A549 (cell line): ENCODE measurements around the gene RNF5. TPM values are rescaled to one million over a fixed set of nuclear protein-coding genes. Genes with fewer than 3 reads are reported as not detected.
A peak's percentile ranks its signal among the peaks of the same experiment; 100 is the strongest.

ENCODE experiments used
- ATAC-seq, 2 experiments: fragments of 200-7000 bp in 1 of 2; fragments of >200 bp in 1 of 2; cut with Nextera tagmentation in 1 of 2; cut with Tn5 transposase in 1 of 2; 3 replicates each; pipeline versions ENCODE4 v1.8.0 to v1.9.1; 2018 to 2020; ENCODE audit warnings: mild to moderate bottlenecking in 1 of 2, moderate library complexity in 1 of 2
- CTCF ChIA-PET: fragments of 300-600 bp; sonication (Branson Sonifier 250); formaldehyde crosslinking; extraction: SDS; loops from one replicate; lab custom pipeline; 2021; ENCODE audit warnings: antibody characterized with exemption, inconsistent platforms; lab: Yijun Ruan, JAX
- POLR2A ChIA-PET: fragments of 350-600 bp; formaldehyde crosslinking; extraction: SDS; loops from one replicate; lab custom pipeline; 2021; ENCODE audit warnings: antibody characterized with exemption, inconsistent platforms; lab: Yijun Ruan, JAX
- DNase-seq, 2 experiments: peaks; one replicate each; pipeline versions ENCODE4 v3.0.0 to v3.0.0-alpha.2; 2011 to 2016; ENCODE audit warnings: low read depth in 1 of 2, low spot score in 1 of 2
- FAIRE-seq: peaks from 2 replicates; lab custom pipeline; 2011; peaks lifted over from hg19 to GRCh38; lab: Jason Lieb, UNC
- H3K27ac ChIP-seq, 2 experiments: fragments of >200 bp; sonication (Bioruptor Twin); formaldehyde crosslinking; 3 replicates each; pipeline ENCODE4 v1.5.1; 2016 to 2017
- H3K4me1 ChIP-seq: fragments of >200 bp; sonication (Bioruptor Twin); formaldehyde crosslinking; 3 replicates; pipeline ENCODE4 v1.6.1; 2016
- H3K4me2 ChIP-seq: fragments of >200 bp; sonication (Bioruptor Twin); formaldehyde crosslinking; 3 replicates; pipeline ENCODE4 v1.6.1; 2016
- H3K4me3 ChIP-seq: fragments of >200 bp; sonication (Bioruptor Twin); formaldehyde crosslinking; 3 replicates; pipeline ENCODE4 v1.5.1; 2016
- H3K9me3 ChIP-seq: fragments of >200 bp; sonication (Bioruptor Twin); formaldehyde crosslinking; 3 replicates; pipeline ENCODE4 v1.6.1; 2016
- BHLHE40 ChIP-seq: IDR thresholded peaks from 2 replicates; pipeline ENCODE4 v1.6.1; 2012; ENCODE audit warnings: low read depth, low read length, inconsistent platforms
- CEBPB ChIP-seq, 2 experiments: fragments of >200 bp in 1 of 2; sonication (Bioruptor Twin) in 1 of 2; formaldehyde crosslinking in 1 of 2; IDR thresholded peaks; 2 replicates each; pipeline ENCODE4 v1.6.1; 2012 to 2016
- CHD2 ChIP-seq: fragments of 150-350 bp; IDR thresholded peaks from 2 replicates; pipeline ENCODE4 v1.6.1; 2014; ENCODE audit warnings: low read length; ENCODE audit not compliant: partially characterized antibody
- EHMT2 ChIP-seq: fragments of 200-600 bp; sonication (generic); IDR thresholded peaks from 2 replicates; pipeline ENCODE4 v1.6.1; 2016; ENCODE audit warnings: antibody characterized with exemption, low read depth, mild to moderate bottlenecking, moderate library complexity
- HDAC2 ChIP-seq: fragments of 200-600 bp; sonication (generic); IDR thresholded peaks from 2 replicates; pipeline ENCODE4 v1.6.1; 2016
- HOXA7 ChIP-seq: fragments of 250-450 bp; sonication (Bioruptor Pico); IDR thresholded peaks from 2 replicates; pipeline ENCODE4 v1.5.0; 2020; ENCODE audit warnings: mild to moderate bottlenecking, moderate library complexity
- JUN ChIP-seq, 2 experiments: fragments of >200 bp; sonication (Bioruptor Twin); formaldehyde crosslinking; IDR thresholded peaks; 2 replicates in 1 of 2; 3 replicates in 1 of 2; pipeline ENCODE4 v1.6.1; 2016 to 2017
- MAFK ChIP-seq: fragments of 450-650 bp; IDR thresholded peaks from 2 replicates; pipeline ENCODE4 v1.6.1; 2014; ENCODE audit not compliant: partially characterized antibody
- PHF8 ChIP-seq: fragments of 200-600 bp; sonication (generic); IDR thresholded peaks from 2 replicates; pipeline ENCODE4 v1.6.1; 2016; ENCODE audit warnings: low read depth, mild to moderate bottlenecking, antibody characterized with exemption, moderate library complexity, borderline replicate concordance
- POLR2A ChIP-seq: IDR thresholded peaks from 2 replicates; pipeline ENCODE4 v1.6.1; 2012; ENCODE audit warnings: mild to moderate bottlenecking, low read length
- RAD21 ChIP-seq, 2 experiments: fragments of >200 bp in 1 of 2; sonication (Bioruptor Twin) in 1 of 2; formaldehyde crosslinking in 1 of 2; IDR thresholded peaks in 1 of 2; conservative IDR thresholded peaks in 1 of 2; 2 replicates in 1 of 2; 3 replicates in 1 of 2; pipeline ENCODE4 v1.6.1; 2012 to 2018; ENCODE audit warnings: inconsistent platforms in 1 of 2
- RARB ChIP-seq: fragments of 250-450 bp; sonication (Bioruptor Pico); IDR thresholded peaks from 2 replicates; pipeline ENCODE4 v1.8.0; 2021; ENCODE audit warnings: mild to moderate bottlenecking, moderate library complexity
- RFX5 ChIP-seq: fragments of 450-650 bp; IDR thresholded peaks from 2 replicates; pipeline ENCODE4 v1.7.1; 2014; ENCODE audit warnings: antibody characterized with exemption, mild to moderate bottlenecking, moderate library complexity
- RNF2 ChIP-seq: fragments of 200-600 bp; sonication (generic); IDR thresholded peaks from 2 replicates; pipeline ENCODE4 v1.6.1; 2016; ENCODE audit warnings: low read depth, mild to moderate bottlenecking, antibody characterized with exemption, moderate library complexity, borderline replicate concordance
- SMC3 ChIP-seq: fragments of >200 bp; sonication (Bioruptor Twin); formaldehyde crosslinking; IDR thresholded peaks from 3 replicates; pipeline ENCODE4 v1.6.1; 2018; ENCODE audit warnings: inconsistent platforms
- WGBS: methylation state at CpG from one replicate; pipeline ENCODE4 v1.1.6; 2017; ENCODE audit errors: missing lambda C conversion rate; 5-methylcytosine and 5-hydroxymethylcytosine counted together
- polyA plus RNA-seq, 4 experiments: library from polyadenylated mRNA; depleted of rRNA in 3 of 4; stranded (reverse); fragments of >200 nt; fragmentation: RNase III in 1 of 4; extraction: RNeasy Plus Mini Kit Qiagen cat#74134 plus additional on column Dnase treatment in 1 of 4; gene quantifications; 2 replicates in 3 of 4; 3 replicates in 1 of 4; pipeline ENCODE4 v1.2.3, GENCODE V29; 2011 to 2017
- TF ChIP-seq, protein P1 (sequence below): fragments of 200-600 bp; sonication (generic); IDR thresholded peaks from 2 replicates; pipeline ENCODE4 v1.6.1; 2016; ENCODE audit warnings: antibody characterized with exemption, mild to moderate bottlenecking, moderate library complexity
- TF ChIP-seq, protein P2 (sequence below): IDR thresholded peaks from 2 replicates; pipeline ENCODE4 v1.6.1; 2012; ENCODE audit warnings: low read depth, borderline replicate concordance
- TF ChIP-seq, protein P3 (sequence below): fragments of 450-650 bp; IDR thresholded peaks from 2 replicates; pipeline ENCODE4 v1.6.1; 2014; ENCODE audit warnings: antibody characterized with exemption
- TF ChIP-seq, protein P4 (sequence below): fragments of >200 bp; sonication (Bioruptor Twin); formaldehyde crosslinking; IDR thresholded peaks from 3 replicates; pipeline ENCODE4 v1.6.1; 2016
- TF ChIP-seq, protein P5 (sequence below): IDR thresholded peaks from 2 replicates; pipeline ENCODE4 v1.6.1; 2012

RNF5 gene
- polyA plus RNA-seq, 2 of the 4 experiments (the other 2 are of a cell fraction): 54.1 to 62.7 TPM

DNA sequence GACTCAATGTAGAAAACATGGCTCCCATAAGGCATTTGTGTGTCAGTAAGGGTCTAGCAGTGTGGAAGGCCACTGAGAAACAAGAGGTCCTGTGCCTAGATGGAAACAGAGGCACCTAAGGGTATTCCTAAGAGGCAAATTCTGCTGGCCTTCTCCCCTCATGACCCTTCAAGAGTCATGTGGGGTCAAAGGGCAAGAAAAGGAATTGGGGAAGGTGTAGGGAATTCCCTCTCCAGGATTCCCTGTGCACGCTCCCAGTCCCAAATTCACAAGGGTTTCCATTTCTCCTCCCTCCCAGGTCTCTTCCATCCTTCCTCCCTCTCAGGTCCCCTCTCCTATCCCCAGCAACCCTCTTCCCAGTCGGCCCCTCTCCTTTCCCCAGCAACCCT, 2.9 kb upstream of the RNF5 start:
- TF ChIP-seq PHF8 (no peak), EHMT2 (no peak), RNF2 (no peak), RARB (CRISPR knock-in tag) (no peak), CHD2 (no peak), HOXA7 (no peak), HDAC2 (no peak), SMC3 (no peak), CEBPB (IDR thresholded peaks at IDR 0.05) (no peak), RFX5 (no peak), BHLHE40 (no peak)
- TF ChIP-seq, protein P1, sequence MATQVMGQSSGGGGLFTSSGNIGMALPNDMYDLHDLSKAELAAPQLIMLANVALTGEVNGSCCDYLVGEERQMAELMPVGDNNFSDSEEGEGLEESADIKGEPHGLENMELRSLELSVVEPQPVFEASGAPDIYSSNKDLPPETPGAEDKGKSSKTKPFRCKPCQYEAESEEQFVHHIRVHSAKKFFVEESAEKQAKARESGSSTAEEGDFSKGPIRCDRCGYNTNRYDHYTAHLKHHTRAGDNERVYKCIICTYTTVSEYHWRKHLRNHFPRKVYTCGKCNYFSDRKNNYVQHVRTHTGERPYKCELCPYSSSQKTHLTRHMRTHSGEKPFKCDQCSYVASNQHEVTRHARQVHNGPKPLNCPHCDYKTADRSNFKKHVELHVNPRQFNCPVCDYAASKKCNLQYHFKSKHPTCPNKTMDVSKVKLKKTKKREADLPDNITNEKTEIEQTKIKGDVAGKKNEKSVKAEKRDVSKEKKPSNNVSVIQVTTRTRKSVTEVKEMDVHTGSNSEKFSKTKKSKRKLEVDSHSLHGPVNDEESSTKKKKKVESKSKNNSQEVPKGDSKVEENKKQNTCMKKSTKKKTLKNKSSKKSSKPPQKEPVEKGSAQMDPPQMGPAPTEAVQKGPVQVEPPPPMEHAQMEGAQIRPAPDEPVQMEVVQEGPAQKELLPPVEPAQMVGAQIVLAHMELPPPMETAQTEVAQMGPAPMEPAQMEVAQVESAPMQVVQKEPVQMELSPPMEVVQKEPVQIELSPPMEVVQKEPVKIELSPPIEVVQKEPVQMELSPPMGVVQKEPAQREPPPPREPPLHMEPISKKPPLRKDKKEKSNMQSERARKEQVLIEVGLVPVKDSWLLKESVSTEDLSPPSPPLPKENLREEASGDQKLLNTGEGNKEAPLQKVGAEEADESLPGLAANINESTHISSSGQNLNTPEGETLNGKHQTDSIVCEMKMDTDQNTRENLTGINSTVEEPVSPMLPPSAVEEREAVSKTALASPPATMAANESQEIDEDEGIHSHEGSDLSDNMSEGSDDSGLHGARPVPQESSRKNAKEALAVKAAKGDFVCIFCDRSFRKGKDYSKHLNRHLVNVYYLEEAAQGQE: no peak
- TF ChIP-seq, protein P2, sequence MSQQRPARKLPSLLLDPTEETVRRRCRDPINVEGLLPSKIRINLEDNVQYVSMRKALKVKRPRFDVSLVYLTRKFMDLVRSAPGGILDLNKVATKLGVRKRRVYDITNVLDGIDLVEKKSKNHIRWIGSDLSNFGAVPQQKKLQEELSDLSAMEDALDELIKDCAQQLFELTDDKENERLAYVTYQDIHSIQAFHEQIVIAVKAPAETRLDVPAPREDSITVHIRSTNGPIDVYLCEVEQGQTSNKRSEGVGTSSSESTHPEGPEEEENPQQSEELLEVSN: no peak
- TF ChIP-seq, protein P3, sequence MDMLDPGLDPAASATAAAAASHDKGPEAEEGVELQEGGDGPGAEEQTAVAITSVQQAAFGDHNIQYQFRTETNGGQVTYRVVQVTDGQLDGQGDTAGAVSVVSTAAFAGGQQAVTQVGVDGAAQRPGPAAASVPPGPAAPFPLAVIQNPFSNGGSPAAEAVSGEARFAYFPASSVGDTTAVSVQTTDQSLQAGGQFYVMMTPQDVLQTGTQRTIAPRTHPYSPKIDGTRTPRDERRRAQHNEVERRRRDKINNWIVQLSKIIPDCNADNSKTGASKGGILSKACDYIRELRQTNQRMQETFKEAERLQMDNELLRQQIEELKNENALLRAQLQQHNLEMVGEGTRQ: no peak
- Histone ChIP-seq H3K27ac (peak overlapping the region; percentile 97 to 99), H3K9me3 (no peaks in the 10 kb centered on the region), H3K4me3 (peak overlapping the region; percentile 100), H3K4me1 (peaks cover 20% of the 10 kb centered on the region), H3K4me2 (peak overlapping the region; percentile 93)
- ChIA-PET CTCF (no interaction called here), POLR2A (no interaction called here)
- FAIRE-seq (no peak), DNase-seq (no peak), ATAC-seq (no peak)
- WGBS: 0% methylated on average over 2 of the region's 2 CpGs

DNA sequence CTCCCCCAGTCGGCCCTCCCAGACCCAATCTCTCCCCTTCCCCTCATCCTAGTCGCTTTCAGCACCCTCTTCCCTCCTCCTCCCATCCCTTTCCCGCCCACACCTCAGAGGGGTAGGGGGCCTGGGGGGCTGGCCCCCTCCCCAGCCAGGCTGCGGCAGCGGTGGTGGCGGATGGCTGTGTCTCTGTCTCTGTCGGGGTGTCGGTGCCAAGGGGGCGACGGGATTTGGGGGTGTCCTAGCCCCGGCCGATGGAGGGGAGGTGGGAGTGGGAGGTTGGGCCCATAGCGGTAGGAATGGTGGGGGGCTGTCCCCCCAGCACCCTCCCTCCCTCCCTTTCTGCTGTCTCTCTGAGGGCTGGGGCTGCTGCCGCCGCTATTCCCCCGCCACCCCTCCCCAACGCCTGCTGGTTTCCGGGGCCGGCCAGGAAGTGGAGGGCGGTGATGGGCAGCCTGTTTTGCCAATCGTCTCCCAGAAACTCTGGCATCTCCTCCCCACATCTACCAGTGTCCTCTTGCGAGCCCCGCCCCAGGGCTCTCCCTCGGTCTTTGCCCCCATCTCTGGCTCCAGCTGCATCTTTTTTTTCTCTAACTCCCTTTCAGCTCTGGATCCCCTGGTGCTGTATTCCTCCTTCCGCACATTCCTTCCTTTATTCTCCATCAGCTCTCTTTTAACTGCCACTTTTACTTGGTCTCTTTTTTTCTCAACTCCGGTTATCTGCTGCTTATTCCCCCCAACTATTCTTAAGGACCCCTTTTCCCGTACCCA, 2.3 kb upstream of the RNF5 start, which contains the start of gene AGPAT1:
AGPAT1 (minus strand) TSS at position 374 of the 765 bp plus-strand sequence. CDS start 4,588 bp downstream, outside the sequence.
- Histone ChIP-seq H3K4me1 (peaks cover 20% of the 10 kb centered on the region), H3K4me3 (peak within 1 kb of the TSS; percentile 100), H3K9me3 (no peaks in the 10 kb centered on the region), H3K27ac (peak within 1 kb of the TSS; percentile 97 to 99), H3K4me2 (peak within 1 kb of the TSS; percentile 93)
- DNase-seq: peak; percentile 90 to 93
- FAIRE-seq: no peak
- peak; percentile 71 to 79 for ATAC-seq
- WGBS: 8% methylated on average over 10 of the region's 27 CpGs
- ChIA-PET POLR2A (interaction anchor here (0.5 to 2.5 kb wide), 4 partner anchors 20 to 269 kb away, joined by 3 to 24 read pairs (median 7); partner anchors contain the start of gene ATF6B), CTCF (interaction anchor here (1.1 to 1.4 kb wide), 2 partner anchors 21 to 57 kb away, joined by 3 read pairs; no protein-coding TSS in a partner anchor)
- TF ChIP-seq, protein P4, sequence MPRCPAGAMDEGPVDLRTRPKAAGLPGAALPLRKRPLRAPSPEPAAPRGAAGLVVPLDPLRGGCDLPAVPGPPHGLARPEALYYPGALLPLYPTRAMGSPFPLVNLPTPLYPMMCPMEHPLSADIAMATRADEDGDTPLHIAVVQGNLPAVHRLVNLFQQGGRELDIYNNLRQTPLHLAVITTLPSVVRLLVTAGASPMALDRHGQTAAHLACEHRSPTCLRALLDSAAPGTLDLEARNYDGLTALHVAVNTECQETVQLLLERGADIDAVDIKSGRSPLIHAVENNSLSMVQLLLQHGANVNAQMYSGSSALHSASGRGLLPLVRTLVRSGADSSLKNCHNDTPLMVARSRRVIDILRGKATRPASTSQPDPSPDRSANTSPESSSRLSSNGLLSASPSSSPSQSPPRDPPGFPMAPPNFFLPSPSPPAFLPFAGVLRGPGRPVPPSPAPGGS: peak; percentile 37; the same call in 1 of the 3 replicates
- peak; percentile 32 to 56; a peak in 1 of 5 replicates for TF ChIP-seq JUN (IDR thresholded peaks at IDR 0.05)
- no peak for TF ChIP-seq MAFK
- TF ChIP-seq, protein P5, sequence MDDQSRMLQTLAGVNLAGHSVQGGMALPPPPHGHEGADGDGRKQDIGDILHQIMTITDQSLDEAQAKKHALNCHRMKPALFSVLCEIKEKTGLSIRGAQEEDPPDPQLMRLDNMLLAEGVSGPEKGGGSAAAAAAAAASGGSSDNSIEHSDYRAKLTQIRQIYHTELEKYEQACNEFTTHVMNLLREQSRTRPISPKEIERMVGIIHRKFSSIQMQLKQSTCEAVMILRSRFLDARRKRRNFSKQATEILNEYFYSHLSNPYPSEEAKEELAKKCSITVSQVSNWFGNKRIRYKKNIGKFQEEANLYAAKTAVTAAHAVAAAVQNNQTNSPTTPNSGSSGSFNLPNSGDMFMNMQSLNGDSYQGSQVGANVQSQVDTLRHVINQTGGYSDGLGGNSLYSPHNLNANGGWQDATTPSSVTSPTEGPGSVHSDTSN: peak; percentile 96
- TF ChIP-seq RAD21 (conservative IDR thresholded peaks at IDR 0.05 in 1 of 2, IDR thresholded peaks at IDR 0.05 in 1 of 2): no peak
- TF ChIP-seq POLR2A: peak; percentile 40
